GM13977 (cell line): ENCODE measurements around the gene ZNF397.

ENCODE experiments used
- DNase-seq: peaks from one replicate; pipeline ENCODE4 v3.0.0; 2012; ENCODE audit warnings: low spot score
- CTCF ChIP-seq: IDR thresholded peaks from 2 replicates; pipeline ENCODE4 v1.5.1; 2012; ENCODE audit warnings: mild to moderate bottlenecking, control low read depth; ENCODE audit not compliant: insufficient read depth; ENCODE audit errors: extremely low read depth, missing control alignments
- in situ Hi-C: fragments of 300-500 bp; cut with MboI; formaldehyde crosslinking; loops from one replicate; pipeline ENCODE4 v1.12.0; 2022; ENCODE audit warnings: low sequenced_read_pairs, low pct_unique_long_range_greater_than_20kb, mixed read lengths, inconsistent platforms; ENCODE audit not compliant: unreplicated experiment

The ZNF397 gene

GRCh38 chr18:35244671-35245070, 3.8 kb downstream of the ZNF397 start:
- no peak for DNase-seq
- in situ Hi-C loops = no loop called here
- no peak for TF ChIP-seq CTCF

- DNase-seq = no peak
- no peak for TF ChIP-seq CTCF
- in situ Hi-C loops = no loop called here
These were observed 5.0 kb downstream of the ZNF397 start for GRCh38 chr18:35245719-35246317.

- in situ Hi-C loops = no loop called here
- DNase-seq = no peak
These were observed 6.0 kb downstream of the ZNF397 start for GRCh38 chr18:35246831-35247230.

GRCh38 chr18:35247412-35248249, 6.8 kb downstream of the ZNF397 start:
- TF ChIP-seq CTCF = no peak
- no peak for DNase-seq
- in situ Hi-C loops = no loop called here

More at GRCh38 chr18:35246831-35247230, 6.0 kb downstream of the ZNF397 start:
- no peak for TF ChIP-seq CTCF

GRCh38 chr18:35248429-35248828, 7.6 kb downstream of the ZNF397 start:
- no peak for TF ChIP-seq CTCF
- DNase-seq = no peak
- in situ Hi-C loops = no loop called here

- in situ Hi-C loops = no loop called here
- TF ChIP-seq CTCF = no peak
These were observed 11.6 kb downstream of the ZNF397 start for GRCh38 chr18:35252466-35252865.

More at GRCh38 chr18:35252466-35252865, 11.6 kb downstream of the ZNF397 start:
- DNase-seq = no peak
